Measurements from ENCODE around the gene WNT1.
A peak's percentile ranks its signal among the peaks of the same experiment; 100 is the strongest.

Gene WNT1

DNA sequence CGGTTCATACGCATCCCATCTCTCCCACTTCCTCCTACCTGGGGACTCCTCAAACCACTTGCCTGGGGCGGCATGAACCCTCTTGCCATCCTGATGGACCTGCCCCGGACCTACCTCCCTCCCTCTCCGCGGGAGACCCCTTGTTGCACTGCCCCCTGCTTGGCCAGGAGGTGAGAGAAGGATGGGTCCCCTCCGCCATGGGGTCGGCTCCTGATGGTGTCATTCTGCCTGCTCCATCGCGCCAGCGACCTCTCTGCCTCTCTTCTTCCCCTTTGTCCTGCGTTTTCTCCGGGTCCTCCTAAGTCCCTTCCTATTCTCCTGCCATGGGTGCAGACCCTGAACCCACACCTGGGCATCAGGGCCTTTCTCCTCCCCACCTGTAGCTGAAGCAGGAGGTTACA lies 3.6 kb downstream of the WNT1 start:
- DNase-seq, result no peak

DNA sequence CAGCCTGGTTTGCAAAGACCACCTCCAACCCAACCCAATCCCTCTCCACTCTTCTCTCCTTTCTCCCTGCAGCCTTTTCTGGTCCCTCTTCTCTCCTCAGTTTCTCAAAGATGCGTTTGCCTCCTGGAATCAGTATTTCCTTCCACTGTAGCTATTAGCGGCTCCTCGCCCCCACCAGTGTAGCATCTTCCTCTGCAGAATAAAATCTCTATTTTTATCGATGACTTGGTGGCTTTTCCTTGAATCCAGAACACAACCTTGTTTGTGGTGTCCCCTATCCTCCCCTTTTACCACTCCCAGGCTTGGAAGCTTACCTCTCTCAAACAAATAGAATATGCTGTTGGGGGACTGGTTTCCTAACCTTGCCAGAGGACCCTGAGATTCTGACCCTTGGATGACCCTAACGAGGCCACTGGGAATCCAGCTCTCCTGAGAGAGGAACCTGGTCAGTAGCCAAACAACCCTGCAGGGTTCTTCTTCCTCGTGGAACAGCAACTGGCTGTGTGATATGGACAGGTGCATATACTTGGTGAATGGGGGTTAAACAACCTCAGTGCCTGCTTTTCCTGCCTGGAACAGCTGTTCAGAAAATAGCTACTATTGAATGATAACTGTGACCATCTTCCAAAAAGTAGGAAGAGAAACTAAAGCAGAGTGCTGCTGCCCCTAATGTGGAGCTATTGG lies 4.4 kb downstream of the WNT1 start:
- no peak for DNase-seq

DNA sequence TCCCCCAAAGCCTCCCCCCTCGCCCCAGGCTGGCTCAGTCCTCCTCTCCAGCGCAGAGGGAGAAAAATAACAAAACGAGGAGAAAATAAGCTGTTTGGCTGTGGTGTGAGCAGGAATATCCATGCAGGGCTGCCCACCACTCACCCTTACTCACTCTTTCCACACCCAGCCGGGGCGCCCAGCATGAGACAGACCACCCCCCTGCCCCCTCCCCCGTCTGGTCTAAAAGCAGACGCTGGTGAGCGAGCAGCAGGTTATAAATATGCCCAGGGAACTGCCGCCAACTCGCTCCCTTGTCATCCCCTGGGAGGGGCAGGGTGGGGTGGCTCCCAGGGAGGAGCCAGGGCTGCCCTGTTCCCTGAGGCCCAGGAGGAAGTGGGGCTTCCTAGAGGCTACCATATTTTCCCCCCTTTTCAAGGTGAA lies 7.4 kb downstream of the WNT1 start:
- DNase-seq, result peak; percentile 52

DNA sequence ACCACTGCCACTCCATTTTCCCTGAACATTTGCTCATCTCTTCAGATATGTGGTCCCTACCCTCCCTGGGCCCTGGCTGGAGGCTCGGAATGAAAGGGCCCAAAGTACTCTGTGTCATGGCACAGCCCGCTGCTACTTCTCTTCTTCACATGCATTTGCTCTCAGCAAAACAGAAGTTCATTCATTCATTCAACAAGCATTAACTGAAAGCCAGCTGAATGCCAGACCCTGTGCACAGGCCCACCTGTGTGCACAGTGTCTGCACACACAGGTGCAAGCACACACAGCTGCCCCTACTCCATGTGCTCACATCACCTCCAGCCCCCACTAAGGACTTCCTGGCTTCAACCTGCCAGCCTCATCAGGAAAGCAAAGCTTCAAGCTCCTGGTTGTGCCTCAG lies 7.8 kb downstream of the WNT1 start:
- no peak for DNase-seq

DNA sequence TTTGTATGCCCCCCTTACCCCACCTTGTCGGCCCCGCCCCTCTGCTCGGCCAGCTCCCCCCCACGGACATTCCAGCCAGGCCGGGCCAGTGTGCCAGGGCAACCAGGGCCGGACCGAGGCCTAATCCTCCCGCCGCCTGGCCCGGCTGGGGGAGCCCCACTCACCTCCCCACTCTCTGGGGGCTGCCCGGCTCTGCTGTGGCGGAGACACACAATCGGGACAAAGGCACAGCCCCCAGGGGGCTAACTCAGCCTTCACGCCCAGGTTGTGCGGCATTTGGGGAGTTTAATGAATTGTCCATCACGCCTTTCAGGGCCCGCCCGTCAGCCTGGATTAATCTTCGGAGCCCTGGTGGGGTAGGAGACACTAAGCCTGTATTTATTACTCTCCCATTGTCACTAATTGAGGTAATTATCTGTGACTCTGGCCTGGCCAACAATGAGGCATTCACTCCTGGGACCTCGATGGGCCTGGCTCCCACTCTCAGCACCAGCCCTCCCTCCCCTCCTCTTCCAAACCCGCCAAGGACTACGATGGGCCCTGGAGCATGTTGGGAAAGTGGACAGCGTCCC lies 8.7 kb downstream of the WNT1 start:
- no peak for DNase-seq

DNA sequence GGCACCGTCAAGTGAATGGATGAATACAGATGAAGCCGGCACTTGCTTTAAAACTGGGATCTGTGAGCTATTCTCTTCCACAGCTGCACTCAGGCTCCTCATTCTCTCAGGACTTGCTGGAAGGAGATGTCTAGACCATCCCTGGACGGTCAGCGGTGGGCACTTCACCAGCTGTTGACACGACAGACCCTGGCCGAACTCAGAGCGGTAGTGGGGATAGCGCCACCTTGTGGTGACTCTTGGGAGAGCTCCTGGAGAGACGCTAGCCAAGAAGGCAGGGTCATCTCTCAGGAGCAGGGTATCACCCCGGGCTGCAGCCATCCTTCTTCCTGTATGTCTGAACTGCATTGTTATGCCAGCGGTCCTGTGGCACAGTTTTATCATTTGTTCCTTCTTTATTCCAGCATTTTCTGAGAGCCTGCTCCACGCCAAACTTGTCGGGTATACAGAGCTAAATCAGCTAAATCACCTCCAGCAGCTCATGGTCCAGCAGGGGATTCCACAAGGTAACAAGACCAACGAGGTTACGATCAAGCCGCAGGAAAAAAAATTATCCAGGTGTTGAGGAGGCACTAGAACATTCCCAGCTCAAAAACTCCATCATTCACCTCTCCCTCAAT lies 10.0 kb downstream of the WNT1 start:
- DNase-seq, result no peak

DNA sequence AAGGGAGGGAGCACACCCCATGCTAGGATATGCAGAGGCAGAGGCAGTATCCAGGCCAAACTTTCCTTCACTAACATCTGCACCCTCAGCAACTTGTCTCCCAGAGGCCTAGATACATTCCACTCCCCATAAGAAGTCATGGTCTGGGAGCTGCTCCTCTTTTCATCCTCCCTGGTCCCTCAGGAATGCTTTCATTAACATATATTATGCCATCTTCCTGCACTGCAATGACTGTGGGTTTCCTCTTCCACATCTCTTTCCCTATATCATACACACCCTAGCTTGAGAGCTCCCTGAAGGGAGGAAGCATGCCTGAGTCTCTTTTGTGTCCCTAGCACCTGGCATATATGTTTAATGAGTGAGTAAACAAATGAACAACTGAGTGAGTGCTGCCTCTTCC lies 12.4 kb downstream of the WNT1 start:
- no peak for DNase-seq

DNA sequence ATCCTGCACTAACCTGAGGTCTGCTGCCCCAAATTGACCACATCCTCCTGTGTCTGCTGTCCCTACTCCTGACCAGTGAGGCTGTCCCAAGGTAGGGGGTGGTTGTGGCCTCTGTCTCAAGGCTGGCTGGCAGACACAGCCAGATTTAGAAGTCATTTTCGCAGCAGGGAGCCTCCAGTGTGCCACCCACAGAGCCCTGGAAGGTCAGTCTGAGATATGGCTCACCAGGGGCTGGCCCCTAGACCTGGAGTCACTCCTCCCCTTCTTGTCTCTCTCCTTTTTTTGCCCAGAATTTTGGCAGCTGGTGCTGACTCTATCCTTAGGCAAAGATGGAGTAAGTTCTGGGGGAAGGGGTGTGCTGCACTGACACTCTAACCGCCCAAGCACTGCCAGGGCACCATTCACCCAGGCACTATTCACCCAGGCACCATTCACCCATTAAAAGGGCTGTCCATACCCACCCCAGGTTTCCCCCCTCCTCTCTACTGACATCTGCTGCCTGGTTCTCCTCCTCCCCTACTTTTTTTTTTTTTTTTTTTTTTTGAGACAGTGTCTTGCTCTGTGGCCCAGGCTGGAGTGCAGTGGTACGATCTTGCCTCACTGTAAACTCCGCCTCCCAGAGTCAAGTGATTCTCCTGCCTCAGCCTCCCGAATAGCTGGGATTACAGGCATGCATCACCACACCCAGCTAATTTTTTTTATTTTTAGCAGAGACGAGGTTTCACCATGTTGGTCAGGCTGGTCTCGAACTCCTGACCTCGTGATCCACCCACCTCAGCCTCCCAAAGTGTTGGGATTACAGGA lies 13.3 kb downstream of the WNT1 start:
- peak; percentile 77 for DNase-seq

DNA sequence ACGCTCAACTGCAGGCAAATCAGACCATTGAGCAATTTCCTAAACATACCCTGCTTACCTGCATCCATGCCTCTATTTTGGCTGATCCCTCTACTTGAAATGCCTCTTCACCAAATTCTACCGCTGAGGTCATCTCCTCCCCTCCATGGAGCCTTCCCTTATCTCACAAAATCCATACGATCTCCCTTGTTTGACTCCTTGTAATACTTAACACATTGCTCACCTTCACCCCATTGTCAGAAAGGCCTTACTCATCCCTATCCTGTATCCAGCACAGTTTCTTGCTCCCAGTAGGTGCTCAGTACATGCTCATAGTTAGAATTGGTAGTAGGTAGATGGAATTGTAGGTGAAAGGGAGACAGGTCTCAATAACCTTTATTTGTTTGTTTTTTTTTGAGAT lies 15.7 kb downstream of the WNT1 start:
- DNase-seq, result no peak

DNA sequence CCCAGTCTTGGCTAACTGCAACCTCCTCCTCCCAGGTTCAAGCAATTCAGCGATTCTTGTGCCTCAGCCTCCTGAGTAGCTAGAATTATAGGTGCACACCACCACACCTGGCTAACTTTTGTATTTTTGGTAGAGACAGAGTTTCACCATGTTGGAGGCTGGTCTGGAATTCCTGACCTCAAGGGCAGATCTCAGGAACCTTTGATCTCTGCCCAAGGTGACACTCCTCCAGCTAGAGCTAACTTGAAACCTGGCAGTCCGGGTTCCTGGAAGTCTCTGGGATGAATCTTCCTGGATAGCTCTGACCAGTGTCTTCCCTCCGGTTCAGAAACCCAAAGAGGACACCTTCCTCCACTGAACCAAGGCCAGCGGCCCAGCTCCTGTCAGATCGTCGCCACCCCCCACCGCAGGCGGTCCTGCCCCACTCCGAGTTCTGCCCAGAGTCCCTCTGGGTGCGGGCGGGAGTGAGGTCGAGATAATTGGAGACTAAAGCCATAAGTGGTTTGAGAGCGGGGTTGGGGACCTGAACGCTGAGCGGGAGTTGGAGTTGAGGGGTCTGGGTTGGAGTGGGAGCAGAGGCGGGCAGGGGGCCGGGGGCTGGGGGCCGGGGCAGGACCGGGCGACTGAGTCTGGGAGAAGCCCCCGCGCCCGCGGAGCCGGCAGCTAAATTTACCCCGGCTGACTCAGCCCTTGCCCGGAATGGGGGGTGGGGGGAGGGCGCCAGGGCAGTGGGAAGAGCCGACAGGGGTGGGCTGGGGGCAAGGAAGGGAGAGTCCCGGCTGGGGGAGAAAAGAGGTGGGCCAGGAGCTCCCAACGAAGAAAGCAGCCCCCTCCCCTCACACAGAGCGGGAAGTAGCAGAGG lies 16.3 kb downstream of the WNT1 start:
- DNase-seq, result no peak

DNA sequence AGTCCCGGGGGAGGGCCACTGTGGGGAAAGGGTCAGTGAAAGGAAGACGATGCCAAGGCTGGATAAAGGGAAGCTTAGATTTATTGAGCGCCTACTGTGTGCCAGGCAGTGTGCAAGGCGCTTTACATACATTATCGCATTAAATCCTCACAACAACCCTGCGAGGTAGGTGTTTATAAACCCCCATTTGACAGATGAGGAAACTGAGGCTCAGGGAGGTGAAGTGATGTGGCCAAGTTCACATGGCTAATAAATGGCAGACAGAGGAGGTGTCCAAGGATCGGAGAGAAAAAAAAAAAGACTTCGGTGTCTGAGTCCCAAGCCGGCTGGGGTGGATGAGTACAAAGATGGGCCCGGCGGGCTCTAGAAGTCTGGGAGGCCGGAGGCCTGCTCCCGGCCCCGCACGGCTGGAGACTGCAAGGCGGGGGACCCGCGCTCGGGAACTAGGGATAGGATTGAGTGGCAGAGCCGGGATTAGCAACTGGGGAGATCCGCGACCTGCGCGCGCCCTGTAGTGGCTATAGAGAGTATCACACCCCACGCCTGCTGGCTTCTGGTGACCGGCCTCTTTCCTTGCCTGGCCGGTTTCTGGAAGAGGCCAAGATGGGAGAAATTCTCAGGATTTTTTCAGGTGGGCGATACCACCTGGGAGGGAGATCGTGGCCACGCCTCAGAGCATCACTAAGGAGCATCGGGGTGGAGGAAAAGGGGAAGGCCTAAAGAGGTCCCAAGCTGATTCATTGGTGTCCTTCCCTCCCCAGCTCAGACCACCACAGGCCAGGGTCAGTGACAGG lies 17.2 kb downstream of the WNT1 start:
- DNase-seq, result peak; percentile 83

DNA sequence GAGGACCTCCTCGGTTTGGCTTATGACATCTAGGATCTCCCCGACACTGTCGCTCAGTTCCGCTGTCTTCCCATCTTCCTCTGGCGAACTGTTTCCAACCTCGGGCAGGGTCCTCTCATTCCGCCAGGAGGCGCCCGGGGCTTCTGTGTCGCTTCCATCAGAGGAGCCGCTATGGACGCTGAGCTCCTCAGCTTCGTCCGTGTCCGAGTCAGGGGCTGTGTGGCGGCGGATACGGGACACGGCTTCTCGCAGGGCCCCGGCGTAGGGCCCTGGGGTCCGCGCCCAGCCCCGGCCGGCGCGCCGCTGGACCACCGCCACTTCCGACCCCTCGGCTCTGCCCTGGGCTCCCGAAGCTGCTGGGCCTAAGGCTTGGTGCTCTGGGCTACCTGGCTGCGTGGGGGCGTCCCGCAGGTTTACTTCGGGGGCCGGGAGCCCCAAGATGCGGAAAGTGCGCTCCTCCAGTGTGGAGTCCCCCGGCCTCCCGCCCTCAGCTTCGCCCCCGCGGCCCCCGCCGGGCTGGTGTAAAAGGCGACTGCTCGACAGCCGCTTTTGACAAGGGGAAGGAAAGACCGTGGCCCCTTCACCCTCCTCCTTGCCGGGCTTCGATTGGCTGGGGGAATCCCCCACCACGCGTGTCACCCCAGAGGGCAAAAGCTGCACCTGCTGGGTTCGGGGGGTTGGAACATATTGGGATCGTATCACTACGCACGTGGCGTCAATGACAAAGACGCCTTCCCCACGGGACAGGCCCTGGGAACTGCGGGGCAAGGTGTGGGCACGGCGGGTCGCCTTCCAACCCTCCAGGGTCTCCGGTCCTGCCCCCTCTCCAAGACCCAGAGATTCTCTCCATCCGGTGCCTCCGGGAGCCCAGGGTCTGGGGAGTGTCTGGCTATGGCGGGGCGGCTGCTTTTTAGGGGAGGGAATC lies 18.9 kb downstream of the WNT1 start:
- DNase-seq, result no peak

DNA sequence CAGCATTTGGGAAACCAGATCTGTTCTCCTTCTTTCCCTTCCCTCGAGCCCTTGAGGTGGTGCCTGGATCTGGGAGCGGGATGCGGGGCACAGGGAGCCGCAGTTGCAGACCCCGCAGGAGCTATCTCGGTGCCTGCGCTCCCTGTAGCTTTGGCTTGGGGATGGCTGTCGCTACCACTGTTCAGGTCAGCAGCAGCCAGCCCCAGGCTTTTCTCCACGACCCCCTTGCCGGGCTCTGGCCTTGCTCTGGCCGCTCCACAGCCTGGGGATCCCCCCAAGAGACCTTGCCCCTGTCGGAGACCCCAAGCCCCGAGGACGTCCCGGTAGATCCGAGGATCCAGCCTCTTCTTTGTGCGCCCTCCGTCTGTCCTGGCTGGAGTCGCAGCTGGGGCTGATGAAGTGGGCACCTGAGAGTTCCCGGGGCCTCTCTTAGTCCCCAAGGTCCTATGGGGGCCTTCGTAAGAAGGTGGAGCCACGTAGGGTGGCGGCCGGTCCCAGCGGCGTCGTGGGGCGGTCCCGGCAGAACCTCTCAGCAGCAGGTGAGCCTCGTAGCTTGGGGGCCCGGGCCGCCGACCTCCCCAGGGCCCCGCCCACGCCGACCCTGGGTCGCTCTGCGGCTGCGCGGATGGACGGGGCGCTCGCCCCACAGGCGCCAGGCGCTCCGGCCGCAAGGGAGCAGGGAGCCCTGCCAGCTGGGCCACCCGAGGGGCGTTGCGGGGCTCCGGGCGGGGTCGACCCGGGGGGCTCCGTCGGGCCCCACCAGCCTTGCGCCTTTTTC lies 19.8 kb downstream of the WNT1 start:
- no peak for DNase-seq

DNA sequence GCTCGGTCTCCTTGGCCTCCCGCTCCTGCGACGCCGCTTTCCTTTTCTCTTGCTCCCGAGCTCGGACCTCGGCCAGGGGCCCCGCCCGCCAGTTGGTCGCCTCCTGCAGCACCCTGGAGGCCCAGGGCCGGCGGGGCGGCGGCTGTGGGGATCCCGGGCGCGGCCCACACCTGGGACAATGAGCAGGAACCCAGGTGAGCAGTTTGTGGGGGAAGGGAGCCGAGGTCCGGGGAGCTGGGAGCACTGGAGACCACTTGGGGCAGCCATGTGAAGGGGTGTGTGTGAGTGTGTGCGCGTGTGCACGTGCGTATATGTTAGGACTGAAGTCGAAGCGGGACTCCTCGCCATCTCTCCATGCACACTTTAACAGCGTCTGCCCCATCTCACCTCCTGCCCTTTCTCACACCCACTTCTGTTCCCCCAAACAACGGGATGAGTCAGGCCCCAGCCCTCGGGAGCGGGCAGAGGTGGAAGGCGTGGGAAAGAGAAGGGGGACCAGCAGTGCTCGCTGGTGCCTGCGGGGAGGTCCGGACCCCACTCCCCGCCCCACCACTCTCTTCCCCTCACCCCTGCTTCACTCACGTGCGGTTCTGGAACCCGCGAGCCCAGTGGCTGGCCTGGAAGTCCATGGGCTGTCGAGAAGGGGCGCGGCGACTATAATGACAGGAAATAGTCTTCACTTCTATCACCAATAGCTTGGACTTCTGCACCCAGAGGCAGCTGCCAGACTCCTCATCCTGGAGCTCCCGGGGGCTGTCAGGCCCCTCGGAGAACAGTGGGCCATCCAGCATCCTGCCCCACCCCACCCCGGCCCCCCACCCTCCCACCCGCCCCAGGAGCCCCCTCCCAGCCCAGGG lies 20.6 kb downstream of the WNT1 start:
- no peak for DNase-seq

DNA sequence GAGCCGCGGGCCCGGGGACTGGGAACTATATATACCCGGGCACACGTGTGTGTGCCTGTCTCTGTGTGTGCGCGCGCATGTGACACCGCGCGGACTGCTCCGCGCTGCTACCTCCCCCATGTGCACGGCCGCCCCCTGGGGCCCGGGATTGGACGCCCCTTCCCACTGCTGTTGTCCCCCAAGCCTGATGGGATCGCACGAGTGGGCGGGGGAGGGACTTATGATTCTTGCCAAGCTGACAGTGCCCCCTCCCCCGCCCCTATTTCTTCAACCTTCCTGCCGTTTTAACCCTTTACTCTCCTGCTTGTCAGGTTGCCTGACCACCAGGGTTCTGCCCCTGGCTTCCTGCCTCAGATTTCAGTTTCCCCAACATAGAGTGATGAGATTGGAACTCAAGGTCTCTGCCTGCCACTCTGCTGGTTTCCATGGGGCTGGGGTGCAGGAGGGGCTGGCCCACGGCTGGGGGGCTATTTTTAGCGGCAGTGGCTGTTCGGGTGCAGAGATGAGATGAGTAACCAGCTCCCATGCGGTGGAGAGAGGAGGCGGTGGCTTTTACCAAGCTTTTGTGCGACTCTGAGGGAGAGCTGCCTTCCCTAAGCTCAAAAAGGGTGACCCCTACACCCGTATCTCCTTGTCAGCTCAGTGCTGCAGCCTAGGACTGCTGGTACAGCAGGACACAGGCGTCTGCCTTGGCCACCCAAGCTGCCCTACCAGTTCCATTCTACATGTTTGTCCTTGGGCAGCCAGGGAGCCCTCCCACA lies 21.4 kb downstream of the WNT1 start, which contains the start of gene DDN:
DDN (minus strand) TSS at position 5 of the 761 bp plus-strand sequence. CDS start 88 bp downstream, outside the sequence.
- peak; percentile 86 for DNase-seq

DNA sequence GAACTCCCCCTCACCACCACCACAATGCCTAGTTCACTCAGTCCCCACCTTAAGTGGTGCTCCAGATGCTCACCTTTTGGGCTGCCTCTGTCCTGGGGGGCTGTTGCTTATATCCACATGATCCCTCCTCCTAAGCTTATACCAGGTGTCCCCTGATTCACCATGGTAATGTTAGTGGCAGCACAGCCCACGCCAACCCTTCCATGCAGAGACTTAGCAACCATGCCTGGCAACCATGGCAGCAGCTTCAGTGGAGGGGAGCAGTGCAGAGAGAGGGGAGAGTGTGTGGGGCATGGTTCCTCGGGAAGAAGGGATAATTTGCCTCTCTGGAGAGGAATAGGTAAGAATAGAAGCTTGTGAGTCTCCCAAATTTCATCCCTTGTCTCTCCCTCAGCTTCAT lies 22.2 kb downstream of the WNT1 start:
- no peak for DNase-seq

DNA sequence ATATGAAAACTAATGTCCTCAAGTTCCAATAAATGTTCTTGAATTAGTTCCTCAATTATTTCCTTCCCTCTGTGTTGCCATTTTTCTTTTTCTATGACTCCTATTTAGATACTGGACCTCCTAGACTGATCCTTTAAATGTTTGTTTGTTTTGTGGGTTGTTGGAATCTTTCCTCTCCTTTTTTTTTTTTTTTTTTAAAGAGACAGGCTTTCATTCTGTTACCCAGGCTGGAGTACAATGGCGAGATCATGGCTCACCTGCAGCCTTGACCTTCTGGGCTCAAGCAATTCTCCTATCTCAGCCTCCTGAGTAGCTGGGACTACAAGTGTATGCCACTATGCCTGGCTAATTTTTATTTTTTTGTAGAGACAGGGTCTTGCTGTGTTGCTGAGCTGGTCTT lies 30.8 kb downstream of the WNT1 start:
- no peak for DNase-seq

DNA sequence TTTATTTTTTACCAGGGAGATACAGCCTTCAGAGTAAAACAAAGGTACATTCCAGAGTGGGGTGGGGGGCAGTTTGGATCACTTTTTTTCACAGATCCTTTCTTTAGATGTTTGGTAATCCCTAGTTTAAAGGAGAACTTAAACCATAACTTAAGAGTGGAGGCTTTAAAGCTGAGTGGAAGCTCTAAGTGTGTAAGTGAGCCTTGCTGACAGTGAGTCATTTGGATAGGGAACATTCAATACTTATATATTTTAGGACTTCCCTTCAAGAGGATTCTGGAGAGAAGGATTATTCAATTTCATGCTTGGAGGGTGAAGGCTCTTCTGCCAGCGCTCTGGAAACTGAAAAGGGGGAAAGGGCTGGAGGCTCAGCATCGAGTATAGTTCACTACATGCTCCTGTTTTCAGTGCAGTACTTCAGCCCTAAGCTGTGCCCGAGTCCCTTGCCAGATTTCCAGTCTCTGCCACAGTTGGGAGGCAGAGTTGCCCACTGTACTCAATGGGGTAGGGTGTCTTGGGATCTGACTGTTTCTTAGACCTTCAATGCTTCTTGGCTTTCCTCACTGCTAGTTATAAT lies 32.1 kb downstream of the WNT1 start:
- no peak for DNase-seq
